ENCODE measurements around the gene ARMC2.

Gene ARMC2

DNA sequence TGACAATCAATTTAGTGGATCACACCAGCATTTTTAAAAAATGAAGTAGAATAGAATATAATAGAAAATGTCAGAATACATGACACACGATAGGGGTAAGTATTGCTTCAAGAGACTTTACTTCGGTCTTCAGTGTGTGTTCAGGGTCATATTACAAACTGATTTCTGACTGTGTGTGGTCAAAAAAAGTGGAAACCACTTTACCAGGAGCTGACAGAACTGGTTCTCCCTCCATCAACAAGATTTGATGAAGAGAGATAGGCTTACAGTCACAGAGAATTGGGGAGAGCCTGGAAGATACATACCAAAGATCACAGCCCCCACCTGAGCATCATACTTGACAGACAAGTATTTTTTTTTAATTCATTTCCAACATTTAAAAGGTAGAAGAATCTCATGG lies 21.7 kb downstream of the ARMC2 start:
- no peak overlapping the region for H3K27ac ChIP-seq
- no peak for DNase-seq (ENCODE audit: low spot score)
- TF ChIP-seq, protein P1, sequence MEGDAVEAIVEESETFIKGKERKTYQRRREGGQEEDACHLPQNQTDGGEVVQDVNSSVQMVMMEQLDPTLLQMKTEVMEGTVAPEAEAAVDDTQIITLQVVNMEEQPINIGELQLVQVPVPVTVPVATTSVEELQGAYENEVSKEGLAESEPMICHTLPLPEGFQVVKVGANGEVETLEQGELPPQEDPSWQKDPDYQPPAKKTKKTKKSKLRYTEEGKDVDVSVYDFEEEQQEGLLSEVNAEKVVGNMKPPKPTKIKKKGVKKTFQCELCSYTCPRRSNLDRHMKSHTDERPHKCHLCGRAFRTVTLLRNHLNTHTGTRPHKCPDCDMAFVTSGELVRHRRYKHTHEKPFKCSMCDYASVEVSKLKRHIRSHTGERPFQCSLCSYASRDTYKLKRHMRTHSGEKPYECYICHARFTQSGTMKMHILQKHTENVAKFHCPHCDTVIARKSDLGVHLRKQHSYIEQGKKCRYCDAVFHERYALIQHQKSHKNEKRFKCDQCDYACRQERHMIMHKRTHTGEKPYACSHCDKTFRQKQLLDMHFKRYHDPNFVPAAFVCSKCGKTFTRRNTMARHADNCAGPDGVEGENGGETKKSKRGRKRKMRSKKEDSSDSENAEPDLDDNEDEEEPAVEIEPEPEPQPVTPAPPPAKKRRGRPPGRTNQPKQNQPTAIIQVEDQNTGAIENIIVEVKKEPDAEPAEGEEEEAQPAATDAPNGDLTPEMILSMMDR (IDR thresholded peaks at IDR 0.05): no peak
- no peak overlapping the region for H3K4me3 ChIP-seq

DNA sequence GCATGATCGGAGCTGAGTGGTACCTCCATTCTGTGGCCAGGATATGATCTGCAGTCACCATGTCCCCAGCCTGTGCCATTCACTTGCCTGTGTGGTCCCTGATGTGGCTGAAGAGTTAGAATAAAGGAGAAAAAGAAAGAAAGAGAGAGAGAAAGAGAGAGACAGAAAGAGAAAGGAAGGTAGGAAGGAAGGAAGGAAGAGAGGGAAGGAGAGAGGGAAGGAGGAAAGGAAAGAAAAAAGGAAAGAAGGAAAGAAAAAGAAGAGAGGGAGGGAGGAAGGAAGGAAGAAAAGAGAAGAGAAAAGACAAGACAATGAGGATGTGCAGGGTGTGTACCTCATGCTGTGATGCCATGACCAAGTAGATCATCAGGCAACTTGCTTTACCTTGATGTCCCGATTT lies 22.1 kb downstream of the ARMC2 start:
- no peak for DNase-seq (ENCODE audit: low spot score)
- H3K27ac ChIP-seq: no peak overlapping the region
- TF ChIP-seq, protein P1 (IDR thresholded peaks at IDR 0.05): no peak

DNA sequence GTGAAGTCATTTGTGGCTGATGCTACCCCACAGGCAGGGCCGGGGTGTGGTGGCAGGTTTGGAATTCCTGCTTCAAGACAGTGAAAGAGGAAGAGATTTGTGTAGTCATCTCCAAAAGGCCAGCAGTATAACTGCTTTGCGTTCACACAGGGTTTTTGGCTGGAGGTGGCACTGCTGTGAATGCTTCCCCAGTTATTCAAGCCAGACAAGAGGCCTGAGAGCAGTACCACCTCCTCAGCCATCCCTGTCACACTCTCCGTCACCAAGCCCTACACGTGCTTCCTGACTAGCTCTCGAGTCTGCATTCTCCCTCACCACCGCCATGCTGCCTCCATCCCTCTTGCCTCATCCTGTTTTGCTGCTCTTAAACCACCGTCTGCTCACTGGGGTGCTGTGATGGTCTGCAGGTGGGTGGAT lies 23.9 kb downstream of the ARMC2 start:
- Histone ChIP-seq H3K4me3 (no peak overlapping the region), H3K27ac (peak overlapping the region in 1 of 2 donors; percentile 91)
- no peak for DNase-seq (ENCODE audit: low spot score)
- TF ChIP-seq, protein P1 (IDR thresholded peaks at IDR 0.05): no peak

More for the DNA sequence above, 22.1 kb downstream of the ARMC2 start:
- no peak overlapping the region for H3K4me3 ChIP-seq

DNA sequence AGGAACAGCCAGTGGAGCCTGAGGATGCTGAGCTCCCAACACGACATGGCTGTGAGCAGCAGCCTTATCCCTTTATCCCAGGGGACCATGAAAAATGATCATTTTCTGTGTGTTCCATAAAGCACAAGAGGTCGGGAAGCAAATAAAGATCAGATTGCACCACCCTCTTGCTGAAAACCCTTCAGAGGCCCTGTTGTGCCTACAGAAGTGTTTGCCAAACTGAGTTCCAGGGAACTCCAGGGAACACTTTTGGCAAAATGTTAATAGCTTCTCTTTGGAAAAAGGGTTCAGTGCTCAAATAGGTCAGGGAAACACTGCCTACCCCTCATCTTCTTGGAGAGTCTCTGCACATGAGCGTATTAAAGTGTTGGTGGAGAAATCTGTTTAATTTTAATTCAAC lies 24.4 kb downstream of the ARMC2 start:
- H3K4me3 ChIP-seq: no peak overlapping the region
- no peak for DNase-seq (ENCODE audit: low spot score)
- peak overlapping the region in 1 of 2 donors; percentile 91 for H3K27ac ChIP-seq
- TF ChIP-seq, protein P1 (IDR thresholded peaks at IDR 0.05): no peak

DNA sequence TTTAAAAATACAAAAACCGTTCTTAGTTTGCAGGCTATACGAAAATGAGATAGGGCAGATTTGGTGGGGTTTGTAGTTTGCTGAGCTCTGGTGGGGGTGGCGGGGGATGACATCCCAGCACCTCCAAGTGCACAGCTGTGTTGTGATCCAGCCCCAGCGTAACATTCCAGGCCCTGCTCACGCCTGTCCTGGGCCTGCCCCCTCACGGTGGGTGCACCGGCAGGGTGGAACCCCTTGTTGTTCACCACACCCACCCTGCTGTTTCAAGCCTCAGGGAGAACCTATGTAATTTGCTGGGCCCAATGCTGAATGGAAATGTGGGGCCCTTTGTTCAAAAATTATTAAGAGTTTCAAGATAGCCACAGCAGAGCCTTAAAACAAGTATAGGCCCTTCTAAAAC lies 25.0 kb downstream of the ARMC2 start:
- TF ChIP-seq, protein P1 (IDR thresholded peaks at IDR 0.05): no peak
- Histone ChIP-seq H3K27ac (peak overlapping the region; percentile 90 to 91), H3K4me3 (no peak overlapping the region)
- no peak for DNase-seq (ENCODE audit: low spot score)

DNA sequence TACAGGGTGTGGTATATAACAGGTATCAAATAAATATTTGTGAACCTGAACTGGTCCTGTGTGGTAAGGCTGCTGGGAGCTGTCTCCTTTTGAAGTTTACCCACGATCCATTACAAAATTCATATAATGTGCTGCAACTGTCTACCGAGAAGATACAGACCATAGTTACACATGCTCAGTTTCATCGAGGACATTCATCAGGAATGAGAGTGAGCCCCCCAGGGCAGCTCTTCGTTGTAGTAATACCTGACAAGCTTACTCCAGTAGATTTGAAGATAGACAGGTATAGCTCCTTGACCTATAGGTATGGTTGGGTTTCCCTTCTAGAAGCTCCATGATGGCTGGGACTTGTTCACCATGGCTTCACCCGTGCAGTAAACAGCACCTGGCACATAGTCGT lies 25.7 kb downstream of the ARMC2 start:
- H3K27ac ChIP-seq: peak overlapping the region; percentile 90 to 91
- no peak overlapping the region for H3K4me3 ChIP-seq
- TF ChIP-seq, protein P1 (IDR thresholded peaks at IDR 0.05): no peak
- no peak for DNase-seq (ENCODE audit: low spot score)

DNA sequence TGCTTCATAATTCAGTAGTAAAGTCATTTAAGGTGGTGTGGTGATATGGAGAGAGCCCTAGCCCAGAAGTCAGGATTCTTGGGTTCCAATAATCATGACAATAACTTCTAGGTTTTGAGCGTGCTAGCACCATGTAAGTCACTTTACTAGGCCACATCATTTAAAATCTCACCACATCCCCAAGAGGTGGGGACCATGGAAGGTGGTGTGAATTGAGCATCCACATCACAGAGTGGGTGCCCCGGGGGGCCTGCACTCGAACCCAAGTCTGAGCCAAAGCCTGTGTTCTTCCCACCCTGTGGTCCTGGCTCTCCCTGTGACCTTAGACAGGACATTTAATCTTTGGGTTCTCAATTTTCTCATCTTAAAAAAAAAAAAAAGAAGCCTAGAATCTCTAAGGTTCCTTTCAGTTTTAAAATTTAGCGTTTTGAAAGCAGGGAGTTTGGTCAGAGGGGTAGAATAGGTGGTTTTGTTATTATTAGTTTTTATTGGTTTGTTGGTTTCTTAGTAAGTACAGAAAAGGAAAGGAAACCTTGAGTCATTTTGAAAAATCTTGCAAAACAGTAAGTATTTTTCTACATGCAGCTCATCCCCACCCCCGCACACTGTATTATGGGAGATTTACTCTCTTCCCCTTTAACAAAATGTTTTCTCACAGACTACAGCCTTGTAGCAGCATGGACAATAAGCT lies 26.4 kb downstream of the ARMC2 start:
- DNase-seq (ENCODE audit: low spot score): no peak
- H3K4me3 ChIP-seq: no peak overlapping the region
- TF ChIP-seq, protein P1 (IDR thresholded peaks at IDR 0.05): no peak
- H3K27ac ChIP-seq: peak overlapping the region; percentile 90 to 91

Data from coronary artery (tissue), 2 donors.